Loucy (cell line): ENCODE results near the gene CDK19.

Source experiments
- H2AFZ ChIP-seq: fragments of 200-600 bp; sonication (generic); 2 replicates; pipeline ENCODE4 v1.6.0; 2016; ENCODE audit warnings: antibody characterized with exemption, mild to moderate bottlenecking, low read length, moderate library complexity
- H3F3A ChIP-seq: fragments of 200-600 bp; 2 replicates; pipeline ENCODE4 v1.6.0; 2016; ENCODE audit warnings: antibody characterized with exemption, low read depth, mild to moderate bottlenecking
- H3K27me3 ChIP-seq: fragments of 200-600 bp; sonication (generic); 2 replicates; pipeline ENCODE4 v1.6.1; 2014; ENCODE audit warnings: low read length, mild to moderate bottlenecking; ENCODE audit not compliant: insufficient read depth, poor library complexity, severe bottlenecking
- H3K36me3 ChIP-seq: fragments of 200-600 bp; sonication (generic); 2 replicates; pipeline ENCODE4 v1.6.1; 2016; ENCODE audit warnings: low read length; ENCODE audit not compliant: insufficient read depth
- H3K4me1 ChIP-seq: fragments of 200-600 bp; sonication (generic); 2 replicates; pipeline ENCODE4 v1.5.1; 2014; ENCODE audit warnings: low read length, mild to moderate bottlenecking; ENCODE audit not compliant: insufficient read depth, poor library complexity, severe bottlenecking
- H3K4me2 ChIP-seq: fragments of 200-600 bp; sonication (generic); 2 replicates; pipeline ENCODE4 v1.6.0; 2014; ENCODE audit warnings: antibody characterized with exemption, low read length, low read depth, mild to moderate bottlenecking; ENCODE audit not compliant: poor library complexity, severe bottlenecking
- H3K4me3 ChIP-seq: fragments of 200-600 bp; sonication (generic); 2 replicates; pipeline ENCODE4 v1.5.1; 2014; ENCODE audit warnings: low read length, mild to moderate bottlenecking, mixed read lengths; ENCODE audit not compliant: poor library complexity, severe bottlenecking
- H3K79me2 ChIP-seq: fragments of 200-600 bp; sonication (generic); 2 replicates; pipeline ENCODE4 v1.6.1; 2014; ENCODE audit warnings: low read length; ENCODE audit not compliant: insufficient read depth
- H3K9ac ChIP-seq: fragments of 200-600 bp; sonication (generic); 2 replicates; pipeline ENCODE4 v1.6.0; 2014; ENCODE audit warnings: mild to moderate bottlenecking, low read depth, low read length, moderate library complexity; ENCODE audit not compliant: poor library complexity, severe bottlenecking
- H3K9me2 ChIP-seq: fragments of 200-600 bp; sonication (generic); replicated peaks from 2 replicates; pipeline ENCODE4 v1.6.1; 2016; ENCODE audit warnings: low read depth, low read length, mixed read lengths
- H3K9me3 ChIP-seq: fragments of 200-600 bp; sonication (generic); 2 replicates; pipeline ENCODE4 v1.6.1; 2014; ENCODE audit warnings: mild to moderate bottlenecking, antibody characterized with exemption, low read length, low read depth; ENCODE audit not compliant: insufficient read depth
- H4K20me1 ChIP-seq: fragments of 200-600 bp; sonication (generic); 2 replicates; pipeline ENCODE4 v1.6.0; 2014; ENCODE audit warnings: antibody characterized with exemption, low read length, mild to moderate bottlenecking; ENCODE audit not compliant: insufficient read depth, poor library complexity, severe bottlenecking
- CTCF ChIP-seq: fragments of 200-600 bp; sonication (generic); conservative IDR thresholded peaks from 2 replicates; pipeline ENCODE4 v1.5.1; 2014; ENCODE audit warnings: mild to moderate bottlenecking, antibody characterized with exemption, low read length
- EZH2phosphoT487 ChIP-seq: fragments of 200-600 bp; IDR thresholded peaks from 2 replicates; pipeline ENCODE4 v1.6.1; 2018; ENCODE audit warnings: antibody characterized with exemption, mild to moderate bottlenecking, moderate library complexity, borderline replicate concordance

The CDK19 gene

GRCh38 chr6:110741517-110741916, 73.8 kb downstream of the CDK19 start:
- H3K4me1 ChIP-seq, result no peaks in the 10 kb centered on the region
- H3K36me3 ChIP-seq, result peaks cover 56% of the 10 kb centered on the region
- H3K27me3 ChIP-seq, result no peaks in the 10 kb centered on the region
- H2AFZ ChIP-seq, result no peak overlapping the region
- TF ChIP-seq CTCF (no peak), EZH2phosphoT487 (no peak)
- no peak overlapping the region for H3K4me3 ChIP-seq
- peaks cover 4% of the 10 kb centered on the region; the same call in 1 of the 2 replicates for H3F3A ChIP-seq
- H3K9me2 ChIP-seq, result no peaks in the 10 kb centered on the region
- no peaks in the 10 kb centered on the region for H4K20me1 ChIP-seq
- peaks cover 22% of the 10 kb centered on the region for H3K9me3 ChIP-seq
- no peak overlapping the region for H3K9ac ChIP-seq
- peaks cover 14% of the 10 kb centered on the region; the same call in 1 of the 2 replicates for H3K79me2 ChIP-seq
- H3K4me2 ChIP-seq, result no peak overlapping the region

- H3F3A ChIP-seq, result no peaks in the 10 kb centered on the region
- H3K9me2 ChIP-seq, result no peaks in the 10 kb centered on the region
- TF ChIP-seq CTCF (no peak), EZH2phosphoT487 (no peak)
- no peaks in the 10 kb centered on the region for H3K4me1 ChIP-seq
- H3K4me3 ChIP-seq, result no peak overlapping the region
- no peaks in the 10 kb centered on the region for H4K20me1 ChIP-seq
- H2AFZ ChIP-seq, result no peak overlapping the region
- no peak overlapping the region for H3K9ac ChIP-seq
- H3K9me3 ChIP-seq, result peaks cover 22% of the 10 kb centered on the region
- H3K4me2 ChIP-seq, result no peak overlapping the region
- H3K27me3 ChIP-seq, result no peaks in the 10 kb centered on the region
- H3K36me3 ChIP-seq, result peaks cover 47% of the 10 kb centered on the region
- H3K79me2 ChIP-seq, result peaks cover 7% of the 10 kb centered on the region; the same call in 1 of the 2 replicates
These were observed 76.3 kb downstream of the CDK19 start for GRCh38 chr6:110738899-110739365.

DNA sequence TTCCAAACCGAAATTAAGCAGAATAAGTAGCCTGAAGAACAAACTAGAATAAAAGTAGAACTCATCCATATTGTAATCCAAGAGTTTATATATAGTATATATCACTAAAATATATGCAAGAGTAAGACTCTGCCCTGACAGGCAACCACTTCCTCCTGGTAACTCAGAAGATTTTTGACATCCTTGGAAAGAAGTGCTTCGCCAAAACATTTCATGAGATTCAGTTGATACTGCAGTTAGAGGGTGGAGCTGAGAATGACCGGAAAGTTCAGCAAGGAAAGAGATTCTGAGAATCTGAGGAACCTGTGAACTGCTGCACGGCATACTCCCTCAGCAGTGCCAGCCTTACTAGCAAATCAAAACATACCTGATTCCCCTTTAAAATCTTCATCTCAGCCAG, 79.6 kb downstream of the CDK19 start:
- Histone ChIP-seq H3K4me3 (no peak overlapping the region), H3K4me2 (no peak overlapping the region), H3F3A (no peaks in the 10 kb centered on the region), H3K36me3 (peaks cover 23% of the 10 kb centered on the region), H3K4me1 (no peaks in the 10 kb centered on the region), H4K20me1 (no peaks in the 10 kb centered on the region), H3K9me3 (no peaks in the 10 kb centered on the region), H3K9ac (no peak overlapping the region), H3K79me2 (peaks cover 7% of the 10 kb centered on the region; the same call in 1 of the 2 replicates), H3K27me3 (no peaks in the 10 kb centered on the region), H3K9me2 (no peaks in the 10 kb centered on the region), H2AFZ (no peak overlapping the region)
- TF ChIP-seq EZH2phosphoT487 (no peak), CTCF (no peak)
